Loucy (cell line): ENCODE results near the gene CCDC83.

Experiments used
- CTCF ChIP-seq: fragments of 200-600 bp; sonication (generic); conservative IDR thresholded peaks from 2 replicates; pipeline ENCODE4 v1.5.1; 2014; ENCODE audit warnings: mild to moderate bottlenecking, antibody characterized with exemption, low read length
- EZH2phosphoT487 ChIP-seq: fragments of 200-600 bp; IDR thresholded peaks from 2 replicates; pipeline ENCODE4 v1.6.1; 2018; ENCODE audit warnings: antibody characterized with exemption, mild to moderate bottlenecking, moderate library complexity, borderline replicate concordance

DNA sequence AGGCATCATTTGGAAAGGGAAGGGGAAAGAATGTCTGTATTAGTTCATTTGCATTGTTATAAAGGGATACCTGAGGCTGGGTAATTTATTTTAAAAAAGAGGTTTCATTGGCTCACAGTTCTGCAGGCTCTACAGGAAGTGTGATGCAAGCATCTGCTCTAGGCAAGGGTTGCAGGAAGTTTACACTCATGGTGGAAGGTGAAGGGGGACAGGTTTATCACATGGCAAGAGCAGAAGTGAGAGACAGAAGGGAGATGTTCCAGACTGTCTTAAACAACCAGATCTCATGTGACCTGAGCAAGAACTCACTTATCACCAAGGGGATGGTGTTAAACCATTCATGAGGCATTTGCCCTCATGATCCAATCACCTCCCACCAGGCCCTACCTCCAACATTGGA is 90.6 kb downstream of the CCDC83 start:
- TF ChIP-seq CTCF (no peak), EZH2phosphoT487 (no peak)
